Measurements from ENCODE around the gene HSP90AB1. TPM values are rescaled to one million over a fixed set of nuclear protein-coding genes. Genes with fewer than 3 reads are reported as not detected.

HSP90AB1 gene
- total RNA-seq, 1 donor from 2014 or later: 1,294 TPM

DNA sequence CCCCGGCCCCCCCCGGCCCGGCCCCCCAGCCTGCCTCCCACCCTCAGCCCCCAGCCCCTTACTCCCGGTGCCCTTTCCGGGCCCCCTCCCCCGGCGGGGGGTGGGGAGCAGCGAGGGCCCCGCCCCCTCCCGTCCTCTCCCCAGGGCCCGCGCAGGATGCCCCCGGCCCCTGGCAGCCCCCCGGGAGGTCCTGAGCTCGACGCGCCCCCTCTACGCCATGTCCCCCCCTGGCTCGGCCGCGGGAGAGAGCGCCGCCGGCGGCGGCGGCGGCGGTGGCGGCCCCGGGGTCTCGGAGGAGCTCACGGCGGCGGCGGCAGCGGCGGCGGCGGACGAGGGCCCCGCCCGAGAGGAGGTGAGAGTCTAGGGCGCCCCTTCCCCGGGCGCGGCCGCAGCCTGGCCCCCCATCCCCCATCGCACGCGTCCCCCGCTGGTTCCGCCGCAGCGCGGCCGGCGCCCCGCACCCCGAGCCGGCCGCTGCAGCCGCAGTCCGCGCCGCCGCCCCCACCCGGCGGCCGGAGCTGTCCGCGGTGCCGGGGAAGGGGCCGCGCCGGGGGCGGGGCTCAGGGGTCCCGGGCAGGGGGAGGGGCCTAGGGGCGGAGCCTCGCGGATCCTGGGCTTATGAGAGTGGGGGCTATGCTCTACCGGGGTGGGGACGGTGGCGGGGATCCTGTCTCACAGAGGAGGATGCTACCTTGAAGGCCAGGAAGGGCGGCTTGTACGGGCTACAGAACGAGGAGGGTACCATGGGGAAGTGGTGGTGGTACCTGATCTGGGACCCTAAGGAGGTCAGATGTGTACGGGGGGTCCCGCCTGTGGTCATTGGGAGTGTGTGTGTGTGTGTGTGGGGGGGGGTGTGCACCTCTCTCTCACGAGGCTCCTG is 23.9 kb downstream of the HSP90AB1 start:
- Histone ChIP-seq H3K36me3 (ENCODE audit: control insufficient read depth, insufficient read depth, low read length) (no peaks in the 10 kb centered on the region), H3K4me3 (ENCODE audit: low read depth, low read length) (no peak overlapping the region), H3K27me3 (ENCODE audit: control insufficient read depth, insufficient read depth, low read length) (peaks cover 60% of the 10 kb centered on the region)
- TF ChIP-seq, protein P1, sequence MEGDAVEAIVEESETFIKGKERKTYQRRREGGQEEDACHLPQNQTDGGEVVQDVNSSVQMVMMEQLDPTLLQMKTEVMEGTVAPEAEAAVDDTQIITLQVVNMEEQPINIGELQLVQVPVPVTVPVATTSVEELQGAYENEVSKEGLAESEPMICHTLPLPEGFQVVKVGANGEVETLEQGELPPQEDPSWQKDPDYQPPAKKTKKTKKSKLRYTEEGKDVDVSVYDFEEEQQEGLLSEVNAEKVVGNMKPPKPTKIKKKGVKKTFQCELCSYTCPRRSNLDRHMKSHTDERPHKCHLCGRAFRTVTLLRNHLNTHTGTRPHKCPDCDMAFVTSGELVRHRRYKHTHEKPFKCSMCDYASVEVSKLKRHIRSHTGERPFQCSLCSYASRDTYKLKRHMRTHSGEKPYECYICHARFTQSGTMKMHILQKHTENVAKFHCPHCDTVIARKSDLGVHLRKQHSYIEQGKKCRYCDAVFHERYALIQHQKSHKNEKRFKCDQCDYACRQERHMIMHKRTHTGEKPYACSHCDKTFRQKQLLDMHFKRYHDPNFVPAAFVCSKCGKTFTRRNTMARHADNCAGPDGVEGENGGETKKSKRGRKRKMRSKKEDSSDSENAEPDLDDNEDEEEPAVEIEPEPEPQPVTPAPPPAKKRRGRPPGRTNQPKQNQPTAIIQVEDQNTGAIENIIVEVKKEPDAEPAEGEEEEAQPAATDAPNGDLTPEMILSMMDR (IDR thresholded peaks at IDR 0.05; ENCODE audit: insufficient read depth, low read length, poor library complexity, severe bottlenecking): no peak
- no peak for DNase-seq (ENCODE audit: low read depth)

DNA sequence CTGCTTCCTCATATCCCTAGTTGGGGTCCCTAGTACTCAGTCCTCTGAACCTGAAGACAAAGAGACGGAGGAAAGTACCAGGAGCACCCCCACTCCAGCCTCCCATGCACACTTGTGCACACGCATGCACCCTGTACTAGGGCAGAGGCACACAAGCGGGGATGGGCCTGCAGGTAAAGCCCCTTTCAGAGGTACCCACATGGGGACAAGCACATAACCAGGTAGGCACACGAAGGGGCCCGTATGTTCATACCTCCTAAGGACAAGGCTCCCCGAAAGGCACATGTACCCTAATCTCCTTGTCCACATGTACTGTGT is 24.5 kb downstream of the HSP90AB1 start:
- TF ChIP-seq, protein P1 (IDR thresholded peaks at IDR 0.05; ENCODE audit: insufficient read depth, low read length, poor library complexity, severe bottlenecking): no peak
- H3K36me3 ChIP-seq (ENCODE audit: control insufficient read depth, insufficient read depth, low read length): no peaks in the 10 kb centered on the region

DNA sequence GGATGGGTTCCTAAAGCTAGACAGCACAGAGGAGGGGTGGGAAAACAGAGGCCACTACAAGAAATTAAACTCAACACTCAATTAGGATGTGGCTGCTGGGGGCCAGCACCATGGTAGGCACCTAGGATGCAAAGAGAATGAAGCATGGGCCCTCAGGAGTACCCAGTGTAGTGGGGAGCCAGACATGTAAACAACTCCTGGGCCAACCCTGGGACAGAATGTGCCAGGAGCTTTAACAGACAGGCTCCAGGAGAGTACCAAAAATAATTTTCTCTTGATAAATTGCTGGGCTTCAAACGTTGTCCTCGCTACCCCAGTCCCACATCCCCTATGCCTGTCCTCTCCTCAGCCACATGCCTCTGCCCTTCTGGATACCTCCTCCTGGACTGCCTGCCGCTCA is 25.0 kb downstream of the HSP90AB1 start:
- no peak for DNase-seq (ENCODE audit: low read depth)
- H3K27me3 ChIP-seq (ENCODE audit: control insufficient read depth, insufficient read depth, low read length): peaks cover 70% of the 10 kb centered on the region
- TF ChIP-seq, protein P1 (IDR thresholded peaks at IDR 0.05; ENCODE audit: insufficient read depth, low read length, poor library complexity, severe bottlenecking): no peak
- H3K36me3 ChIP-seq (ENCODE audit: control insufficient read depth, insufficient read depth, low read length): no peaks in the 10 kb centered on the region
- H3K4me3 ChIP-seq (ENCODE audit: low read depth, low read length): no peak overlapping the region

More for the DNA sequence above, 24.5 kb downstream of the HSP90AB1 start:
- Histone ChIP-seq H3K27me3 (ENCODE audit: control insufficient read depth, insufficient read depth, low read length) (peaks cover 65% of the 10 kb centered on the region), H3K4me3 (ENCODE audit: low read depth, low read length) (no peak overlapping the region)
- DNase-seq (ENCODE audit: low read depth): no peak

DNA sequence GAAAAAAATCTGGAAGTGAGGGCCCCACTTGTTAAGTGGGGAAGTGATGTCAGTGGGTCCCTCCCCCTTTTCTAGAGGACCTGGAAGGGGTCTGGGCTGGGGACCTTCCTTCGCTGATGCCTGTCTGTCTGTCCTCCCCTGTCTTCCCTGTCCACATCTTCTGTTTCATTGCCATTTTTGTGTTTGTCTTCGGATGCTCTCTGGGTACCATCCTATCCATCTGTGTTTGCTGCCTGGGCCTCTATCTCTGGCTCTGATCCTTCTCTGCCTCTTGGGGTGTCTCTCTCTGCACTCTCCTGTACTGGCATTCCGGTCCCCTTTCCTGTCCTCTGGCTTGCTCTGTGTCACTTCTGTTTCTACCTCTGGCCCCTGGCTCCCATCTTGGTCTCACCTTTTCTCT is 25.6 kb downstream of the HSP90AB1 start:
- H3K27me3 ChIP-seq (ENCODE audit: control insufficient read depth, insufficient read depth, low read length): peaks cover 76% of the 10 kb centered on the region
- DNase-seq (ENCODE audit: low read depth): no peak
- H3K36me3 ChIP-seq (ENCODE audit: control insufficient read depth, insufficient read depth, low read length): no peaks in the 10 kb centered on the region
- TF ChIP-seq, protein P1 (IDR thresholded peaks at IDR 0.05; ENCODE audit: insufficient read depth, low read length, poor library complexity, severe bottlenecking): no peak
- no peak overlapping the region for H3K4me3 ChIP-seq (ENCODE audit: low read depth, low read length)

DNA sequence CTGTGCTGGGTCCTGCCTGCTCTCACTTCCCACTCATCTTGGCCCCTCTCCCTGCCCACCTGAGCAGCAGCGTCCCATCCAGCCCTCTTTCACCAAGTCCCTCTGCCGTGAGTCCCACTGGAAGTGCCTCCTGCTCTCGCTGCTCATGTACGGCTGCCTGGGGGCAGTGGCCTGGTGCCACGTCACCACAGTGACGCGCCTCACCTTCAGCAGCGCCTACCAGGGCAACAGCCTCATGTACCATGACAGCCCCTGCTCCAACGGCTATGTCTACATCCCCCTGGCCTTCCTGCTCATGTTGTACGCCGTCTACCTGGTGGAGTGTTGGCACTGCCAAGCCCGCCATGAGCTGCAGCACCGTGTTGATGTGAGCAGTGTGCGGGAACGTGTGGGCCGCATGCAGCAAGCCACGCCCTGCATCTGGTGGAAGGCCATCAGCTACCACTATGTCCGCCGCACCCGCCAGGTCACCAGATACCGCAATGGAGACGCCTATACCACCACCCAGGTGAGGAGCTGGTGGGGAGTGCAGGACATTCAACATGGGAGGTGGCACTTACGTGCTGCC is 26.2 kb downstream of the HSP90AB1 start:
- Histone ChIP-seq H3K4me3 (ENCODE audit: low read depth, low read length) (no peak overlapping the region), H3K36me3 (ENCODE audit: control insufficient read depth, insufficient read depth, low read length) (no peaks in the 10 kb centered on the region), H3K27me3 (ENCODE audit: control insufficient read depth, insufficient read depth, low read length) (peaks cover 80% of the 10 kb centered on the region)
- DNase-seq (ENCODE audit: low read depth): no peak
- TF ChIP-seq, protein P1 (IDR thresholded peaks at IDR 0.05; ENCODE audit: insufficient read depth, low read length, poor library complexity, severe bottlenecking): no peak

All from kidney epithelial cell (primary cell).